HG03045 (cell line): ENCODE measurements around the gene INO80D.

Source experiments
- ATAC-seq: cut with Tn5 transposase; IDR thresholded peaks from one replicate; pipeline ENCODE4 v1.9.1; 2021; ENCODE audit warnings: mild to moderate bottlenecking, moderate library complexity; ENCODE audit not compliant: unreplicated experiment

INO80D gene

GRCh38 chr2:205947621-205948495, 138.1 kb downstream of the INO80D start:
- peak; percentile 77 for ATAC-seq

GRCh38 chr2:205946226-205946625, 139.7 kb downstream of the INO80D start:
- ATAC-seq, result no peak
